Kidney tubule cell (primary cell): ENCODE measurements around the gene C2.
"Not testable (repeated sequence)": the region's sequence is repeated elsewhere in the genome, so short reads cannot be mapped to it uniquely, and the experiment has no call there.

Experiments
- DNase-seq: peaks from one replicate; pipeline ENCODE4 v3.0.0-alpha.2; 2018; ENCODE audit warnings: low spot score

C2 gene

GRCh38 chr6:31979238-31979898 is 51.9 kb downstream of the C2 start:
- no peak for DNase-seq

GRCh38 chr6:31980195-31980876 is 52.8 kb downstream of the C2 start:
- not testable (repeated sequence) for DNase-seq

GRCh38 chr6:31980998-31981397 is 53.5 kb downstream of the C2 start:
- DNase-seq = not testable (repeated sequence)

- not testable (repeated sequence) for DNase-seq
Observed at GRCh38 chr6:31981744-31982143, 54.2 kb downstream of the C2 start, which contains the start of gene C4A. Gene C4A (plus strand): TSS chr6:31982057. CDS start chr6:31982108, 51 bp downstream.

- not testable (repeated sequence) for DNase-seq
Observed at GRCh38 chr6:31989363-31989762, 61.8 kb downstream of the C2 start.

GRCh38 chr6:31994421-31994820 is 66.9 kb downstream of the C2 start:
- DNase-seq = not testable (repeated sequence)
